Stimulated activated CD8-positive, alpha-beta memory T cell treated with anti-CD3 and anti-CD28 coated beads, Interleukin-4, amount 100 ng/mL, for 48 hours (primary cell): ENCODE results near the gene STK32A.
"Not testable (repeated sequence)": the region's sequence is repeated elsewhere in the genome, so short reads cannot be mapped to it uniquely, and the experiment has no call there.

Experiments used
- DNase-seq: peaks from one replicate; pipeline ENCODE4 v3.0.0-alpha.2; 2020

Gene STK32A

GRCh38 chr5:147348451-147348850 is 113.6 kb downstream of the STK32A start:
- no peak for DNase-seq

- no peak for DNase-seq
Observed at GRCh38 chr5:147349241-147349640, 114.4 kb downstream of the STK32A start.

- no peak for DNase-seq
Observed at GRCh38 chr5:147359101-147359500, 124.3 kb downstream of the STK32A start.

- DNase-seq = no peak
Observed at GRCh38 chr5:147359581-147359980, 124.8 kb downstream of the STK32A start.

GRCh38 chr5:147360816-147361215 is 126.0 kb downstream of the STK32A start:
- DNase-seq = no peak

- no peak for DNase-seq
Observed at GRCh38 chr5:147361441-147362175, 126.8 kb downstream of the STK32A start.

- DNase-seq = not testable (repeated sequence)
Observed at GRCh38 chr5:147367381-147367780, 132.6 kb downstream of the STK32A start.

GRCh38 chr5:147369742-147370374 is 135.0 kb downstream of the STK32A start:
- DNase-seq = no peak

GRCh38 chr5:147371290-147371689 is 136.5 kb downstream of the STK32A start:
- no peak for DNase-seq

- no peak for DNase-seq
Observed at GRCh38 chr5:147372191-147372590, 137.4 kb downstream of the STK32A start.

- no peak for DNase-seq
Observed at GRCh38 chr5:147373328-147373727, 138.5 kb downstream of the STK32A start.

GRCh38 chr5:147375151-147375550 is 140.3 kb downstream of the STK32A start:
- no peak for DNase-seq

- DNase-seq = no peak
Observed at GRCh38 chr5:147377682-147378081, 142.9 kb downstream of the STK32A start.

- DNase-seq = no peak
Observed at GRCh38 chr5:147381555-147381954, 146.7 kb downstream of the STK32A start.

GRCh38 chr5:147382776-147383175 is 147.9 kb downstream of the STK32A start:
- DNase-seq = no peak

GRCh38 chr5:147384346-147385193 is 149.7 kb downstream of the STK32A start:
- DNase-seq = no peak

GRCh38 chr5:147387109-147387508 is 152.3 kb downstream of the STK32A start:
- DNase-seq = no peak

- DNase-seq = no peak
Observed at GRCh38 chr5:147388184-147389108, 153.6 kb downstream of the STK32A start.

- no peak for DNase-seq
Observed at GRCh38 chr5:147390654-147391225, 155.9 kb downstream of the STK32A start.

- no peak for DNase-seq
Observed at GRCh38 chr5:147391781-147392180, 157.0 kb downstream of the STK32A start.

- no peak for DNase-seq
Observed at GRCh38 chr5:147393874-147394672, 159.2 kb downstream of the STK32A start.
